Vagina (tissue), 2 donors: Measurements from ENCODE around the gene PDHA1.

Source experiments
- CTCF ChIP-seq, 3 experiments: fragments of 450-650 bp in 2 of 3; fragments of 200-600 bp in 1 of 3; sonication (generic) in 1 of 3; IDR thresholded peaks; one replicate each; pipeline ENCODE4 v1.5.1; 2017 to 2019; ENCODE audit warnings: antibody characterized with exemption in 3 of 3, mild to moderate bottlenecking in 2 of 3, moderate library complexity in 2 of 3
- POLR2A ChIP-seq, 2 donors: fragments of 450-650 bp; IDR thresholded peaks; one replicate each; pipeline ENCODE4 v1.6.1; 2017; ENCODE audit warnings: antibody characterized with exemption in 2 of 2, mild to moderate bottlenecking in 2 of 2, moderate library complexity in 2 of 2

- TF ChIP-seq POLR2A (IDR thresholded peaks at IDR 0.05) = no peak
- TF ChIP-seq CTCF (IDR thresholded peaks at IDR 0.05) = no peak
Observed at GRCh38 chrX:19389227-19389845, 45.6 kb downstream of the PDHA1 start.
